ENCODE data around the gene STK17B. TPM values are rescaled to one million over a fixed set of nuclear protein-coding genes. Genes with fewer than 3 reads are reported as not detected.

Gene STK17B
- total RNA-seq, 1 experiment from 2014 or later = 16.9 TPM

DNA sequence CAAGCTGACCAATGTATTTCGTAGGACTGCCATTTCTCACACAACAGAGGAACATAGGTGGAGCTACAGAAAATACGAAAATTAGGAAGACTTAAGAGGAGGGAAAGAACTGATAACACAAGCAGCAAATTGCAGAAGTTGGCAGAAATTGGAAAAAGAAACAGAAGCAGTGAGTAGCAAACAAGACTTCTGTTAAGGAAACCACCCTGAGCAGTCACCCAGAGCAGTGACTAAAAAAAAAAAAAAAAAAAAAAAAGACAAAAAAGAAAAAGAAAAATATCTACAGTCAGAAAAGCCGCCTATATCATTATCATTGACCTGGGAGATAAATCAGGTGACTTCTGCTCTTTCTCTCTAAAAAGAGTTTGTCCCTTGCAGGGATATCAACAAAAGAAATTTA is 21.4 kb downstream of the STK17B start:
- no peak for ATAC-seq
- Histone ChIP-seq H3K79me2 (ENCODE audit: insufficient read depth, low read length) (no peaks in the 10 kb centered on the region), H3K27me3 (ENCODE audit: insufficient read depth, low read length) (no peaks in the 10 kb centered on the region), H3K36me3 (ENCODE audit: control insufficient read depth in 1 of 2, insufficient read depth in 2 of 2, low read length in 2 of 2) (peaks cover 5 to 8% of the 10 kb centered on the region in 2 experiments; a peak in 2 of 4 replicates), H4K20me1 (ENCODE audit: insufficient read depth) (0 out of 2 replicates have a peak, but pooled peaks cover 4% of the 10 kb centered on the region), H3K9ac (ENCODE audit: low read length) (no peak overlapping the region), H3K4me3 (replicated peaks in 1 of 2; ENCODE audit: low read depth in 1 of 2, low read length in 2 of 2) (no peak overlapping the region), H3K9me2 (ENCODE audit: insufficient read depth) (no peaks in the 10 kb centered on the region), H2AFZ (ENCODE audit: low read depth, low read length, poor library complexity, severe bottlenecking) (no peak overlapping the region), H3K4me1 (ENCODE audit: control insufficient read depth in 1 of 2, insufficient read depth in 2 of 2, low read length in 2 of 2) (no peaks in the 10 kb centered on the region), H3K9me3 (ENCODE audit: control insufficient read depth in 1 of 2, insufficient read depth in 1 of 2, low read depth in 1 of 2, low read length in 2 of 2) (no peaks in the 10 kb centered on the region), H3K4me2 (ENCODE audit: low read length) (no peak overlapping the region), H3K27ac (ENCODE audit: low read depth, low read length) (no peak overlapping the region)
- BruUV-seq (replicated peaks) = no TSS peak
- no peak for TF ChIP-seq POLR2AphosphoS5 (IDR thresholded peaks at IDR 0.05; ENCODE audit: low read depth, low read length)
- intact Hi-C loops (cut with micrococcal nuclease) = no loop called here
- RAD21 ChIA-PET (ENCODE audit: low non-redundant PET in 1 of 2, low total read pairs in 2 of 2, uncharacterized antibody in 2 of 2, unreplicated experiment in 2 of 2) = no interaction called here
- POLR2A ChIA-PET = no interaction called here
- no peak for DNase-seq (ENCODE audit: low read depth, low spot score)
- CTCF ChIA-PET = no interaction called here

GRCh38 chr2:196148736-196149135 is 22.6 kb downstream of the STK17B start:
- Histone ChIP-seq H3K79me2 (ENCODE audit: insufficient read depth, low read length) (no peaks in the 10 kb centered on the region), H3K9me2 (ENCODE audit: insufficient read depth) (no peaks in the 10 kb centered on the region), H4K20me1 (ENCODE audit: insufficient read depth) (0 out of 2 replicates have a peak, but pooled peaks cover 4% of the 10 kb centered on the region), H3K36me3 (ENCODE audit: control insufficient read depth in 1 of 2, insufficient read depth in 2 of 2, low read length in 2 of 2) (peaks cover 2 to 8% of the 10 kb centered on the region in 2 experiments; a peak in 2 of 4 replicates), H2AFZ (ENCODE audit: low read depth, low read length, poor library complexity, severe bottlenecking) (no peak overlapping the region), H3K27me3 (ENCODE audit: insufficient read depth, low read length) (no peaks in the 10 kb centered on the region), H3K27ac (ENCODE audit: low read depth, low read length) (no peak overlapping the region), H3K4me1 (ENCODE audit: control insufficient read depth in 1 of 2, insufficient read depth in 2 of 2, low read length in 2 of 2) (no peaks in the 10 kb centered on the region), H3K4me3 (replicated peaks in 1 of 2; ENCODE audit: low read depth in 1 of 2, low read length in 2 of 2) (no peak overlapping the region), H3K4me2 (ENCODE audit: low read length) (no peak overlapping the region), H3K9ac (ENCODE audit: low read length) (no peak overlapping the region), H3K9me3 (ENCODE audit: control insufficient read depth in 1 of 2, insufficient read depth in 1 of 2, low read depth in 1 of 2, low read length in 2 of 2) (no peaks in the 10 kb centered on the region)
- TF ChIP-seq, protein P1, sequence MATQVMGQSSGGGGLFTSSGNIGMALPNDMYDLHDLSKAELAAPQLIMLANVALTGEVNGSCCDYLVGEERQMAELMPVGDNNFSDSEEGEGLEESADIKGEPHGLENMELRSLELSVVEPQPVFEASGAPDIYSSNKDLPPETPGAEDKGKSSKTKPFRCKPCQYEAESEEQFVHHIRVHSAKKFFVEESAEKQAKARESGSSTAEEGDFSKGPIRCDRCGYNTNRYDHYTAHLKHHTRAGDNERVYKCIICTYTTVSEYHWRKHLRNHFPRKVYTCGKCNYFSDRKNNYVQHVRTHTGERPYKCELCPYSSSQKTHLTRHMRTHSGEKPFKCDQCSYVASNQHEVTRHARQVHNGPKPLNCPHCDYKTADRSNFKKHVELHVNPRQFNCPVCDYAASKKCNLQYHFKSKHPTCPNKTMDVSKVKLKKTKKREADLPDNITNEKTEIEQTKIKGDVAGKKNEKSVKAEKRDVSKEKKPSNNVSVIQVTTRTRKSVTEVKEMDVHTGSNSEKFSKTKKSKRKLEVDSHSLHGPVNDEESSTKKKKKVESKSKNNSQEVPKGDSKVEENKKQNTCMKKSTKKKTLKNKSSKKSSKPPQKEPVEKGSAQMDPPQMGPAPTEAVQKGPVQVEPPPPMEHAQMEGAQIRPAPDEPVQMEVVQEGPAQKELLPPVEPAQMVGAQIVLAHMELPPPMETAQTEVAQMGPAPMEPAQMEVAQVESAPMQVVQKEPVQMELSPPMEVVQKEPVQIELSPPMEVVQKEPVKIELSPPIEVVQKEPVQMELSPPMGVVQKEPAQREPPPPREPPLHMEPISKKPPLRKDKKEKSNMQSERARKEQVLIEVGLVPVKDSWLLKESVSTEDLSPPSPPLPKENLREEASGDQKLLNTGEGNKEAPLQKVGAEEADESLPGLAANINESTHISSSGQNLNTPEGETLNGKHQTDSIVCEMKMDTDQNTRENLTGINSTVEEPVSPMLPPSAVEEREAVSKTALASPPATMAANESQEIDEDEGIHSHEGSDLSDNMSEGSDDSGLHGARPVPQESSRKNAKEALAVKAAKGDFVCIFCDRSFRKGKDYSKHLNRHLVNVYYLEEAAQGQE (IDR thresholded peaks at IDR 0.05; ENCODE audit: low read depth) = no peak
- no peak for TF ChIP-seq ATF3 (IDR thresholded peaks at IDR 0.05)
- TF ChIP-seq YY1 (IDR thresholded peaks at IDR 0.05; ENCODE audit: extremely low read depth, insufficient replicate concordance, low read depth, low read length) = no peak
- no peak for TF ChIP-seq POLR2AphosphoS5 (IDR thresholded peaks at IDR 0.05; ENCODE audit: low read depth, low read length)
- TF ChIP-seq, protein P2, sequence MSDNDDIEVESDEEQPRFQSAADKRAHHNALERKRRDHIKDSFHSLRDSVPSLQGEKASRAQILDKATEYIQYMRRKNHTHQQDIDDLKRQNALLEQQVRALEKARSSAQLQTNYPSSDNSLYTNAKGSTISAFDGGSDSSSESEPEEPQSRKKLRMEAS (IDR thresholded peaks at IDR 0.05) = no peak
- no TSS peak for BruUV-seq (replicated peaks)
- ChIA-PET CTCF (no interaction called here), RAD21 (ENCODE audit: low non-redundant PET in 1 of 2, low total read pairs in 2 of 2, uncharacterized antibody in 2 of 2, unreplicated experiment in 2 of 2) (no interaction called here), POLR2A (no interaction called here)
- intact Hi-C loops (cut with micrococcal nuclease) = no loop called here
- no peak for DNase-seq (ENCODE audit: low read depth, low spot score)
- no peak for ATAC-seq

All from HCT116 (cell line).